DOHH2 (cell line): Measurements from ENCODE around the gene EFCAB12.

Source experiments
- EZH2phosphoT487 ChIP-seq: fragments of 200-600 bp; sonication (generic); IDR thresholded peaks from 2 replicates; pipeline ENCODE4 v1.6.1; 2017; ENCODE audit warnings: borderline replicate concordance, mild to moderate bottlenecking, antibody characterized with exemption, low read length, moderate library complexity, mixed read lengths
- TF ChIP-seq, protein P1 (sequence below): fragments of 200-600 bp; sonication (generic); IDR thresholded peaks from one replicate; pipeline ENCODE4 v1.5.1; 2014; ENCODE audit warnings: antibody characterized with exemption, mild to moderate bottlenecking, low read depth, low read length; ENCODE audit not compliant: poor library complexity, severe bottlenecking

DNA sequence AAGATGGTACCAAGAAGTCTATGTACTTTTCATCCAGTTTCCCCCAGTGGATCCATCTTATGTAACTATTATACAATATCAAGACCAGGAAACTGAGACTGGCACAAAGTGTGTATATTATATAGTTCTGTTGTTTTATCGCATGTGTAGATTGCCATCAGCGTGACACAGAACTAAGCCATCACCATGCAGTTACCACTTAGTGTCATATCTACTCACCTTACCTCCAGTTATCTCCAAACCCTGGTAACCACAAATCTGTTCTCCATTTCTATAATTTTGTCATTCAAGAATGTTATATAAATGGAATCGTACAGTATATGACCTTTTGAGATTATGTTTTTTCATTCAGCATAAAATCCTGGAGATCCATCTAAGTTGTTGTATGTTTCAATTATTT, 34.7 kb upstream of the EFCAB12 start:
- TF ChIP-seq EZH2phosphoT487, result no peak
- TF ChIP-seq, protein P1, sequence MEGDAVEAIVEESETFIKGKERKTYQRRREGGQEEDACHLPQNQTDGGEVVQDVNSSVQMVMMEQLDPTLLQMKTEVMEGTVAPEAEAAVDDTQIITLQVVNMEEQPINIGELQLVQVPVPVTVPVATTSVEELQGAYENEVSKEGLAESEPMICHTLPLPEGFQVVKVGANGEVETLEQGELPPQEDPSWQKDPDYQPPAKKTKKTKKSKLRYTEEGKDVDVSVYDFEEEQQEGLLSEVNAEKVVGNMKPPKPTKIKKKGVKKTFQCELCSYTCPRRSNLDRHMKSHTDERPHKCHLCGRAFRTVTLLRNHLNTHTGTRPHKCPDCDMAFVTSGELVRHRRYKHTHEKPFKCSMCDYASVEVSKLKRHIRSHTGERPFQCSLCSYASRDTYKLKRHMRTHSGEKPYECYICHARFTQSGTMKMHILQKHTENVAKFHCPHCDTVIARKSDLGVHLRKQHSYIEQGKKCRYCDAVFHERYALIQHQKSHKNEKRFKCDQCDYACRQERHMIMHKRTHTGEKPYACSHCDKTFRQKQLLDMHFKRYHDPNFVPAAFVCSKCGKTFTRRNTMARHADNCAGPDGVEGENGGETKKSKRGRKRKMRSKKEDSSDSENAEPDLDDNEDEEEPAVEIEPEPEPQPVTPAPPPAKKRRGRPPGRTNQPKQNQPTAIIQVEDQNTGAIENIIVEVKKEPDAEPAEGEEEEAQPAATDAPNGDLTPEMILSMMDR, result no peak
